Stimulated activated CD4-positive, alpha-beta T cell treated with anti-CD3 and anti-CD28 coated beads, TNF-alpha, amount 100 ng/mL, for 4 hours (primary cell): Measurements from ENCODE around the gene KCNA2.

Experiments
- DNase-seq, 3 experiments: peaks; one replicate each; pipeline ENCODE4 v3.0.0-alpha.2; 2020; ENCODE audit warnings: low read depth in 3 of 3

KCNA2 gene

DNA sequence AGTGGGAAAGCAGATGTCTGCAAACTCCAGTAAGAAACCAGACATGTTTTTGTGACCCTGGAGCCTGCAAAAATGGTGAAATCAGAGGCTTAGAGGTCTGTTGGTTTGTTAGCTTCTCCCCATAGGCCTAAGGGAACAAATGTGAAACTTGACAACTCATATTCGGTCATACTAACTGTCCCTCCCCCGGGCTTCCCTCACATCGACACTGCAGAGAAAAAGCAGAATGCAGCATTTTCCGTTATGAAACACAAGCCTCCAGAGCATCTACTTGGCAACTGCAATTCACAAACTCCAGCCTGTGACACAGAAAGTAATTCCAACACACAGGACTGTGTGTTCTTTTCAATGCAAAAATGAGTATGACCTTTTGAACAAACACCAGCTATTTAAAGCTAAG, 3.7 kb downstream of the KCNA2 start:
- no peak for DNase-seq

- no peak for DNase-seq
Observed at GRCh38 chr1:110601332-110601731, 4.8 kb downstream of the KCNA2 start.

GRCh38 chr1:110600716-110601115, 5.4 kb downstream of the KCNA2 start:
- DNase-seq: no peak

DNA sequence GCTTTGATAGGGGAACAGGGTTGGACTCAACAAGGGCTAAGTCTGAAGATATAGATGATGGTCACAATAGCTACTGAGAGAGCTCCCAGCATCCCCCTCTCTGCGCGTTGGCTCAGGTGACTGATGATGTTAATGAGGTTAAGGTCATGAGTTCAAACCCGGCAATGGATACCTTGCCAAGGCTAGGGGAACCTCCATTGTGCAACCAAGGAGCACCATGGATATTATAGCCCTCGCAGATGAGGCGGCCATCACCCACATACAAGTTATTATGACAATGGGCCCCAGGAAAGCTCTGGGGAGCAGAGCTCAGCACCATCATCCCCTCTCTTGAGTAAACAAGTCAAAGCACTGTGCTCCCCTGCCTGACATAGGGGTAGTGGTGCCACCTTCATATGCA, 8.2 kb downstream of the KCNA2 start:
- DNase-seq: no peak

DNA sequence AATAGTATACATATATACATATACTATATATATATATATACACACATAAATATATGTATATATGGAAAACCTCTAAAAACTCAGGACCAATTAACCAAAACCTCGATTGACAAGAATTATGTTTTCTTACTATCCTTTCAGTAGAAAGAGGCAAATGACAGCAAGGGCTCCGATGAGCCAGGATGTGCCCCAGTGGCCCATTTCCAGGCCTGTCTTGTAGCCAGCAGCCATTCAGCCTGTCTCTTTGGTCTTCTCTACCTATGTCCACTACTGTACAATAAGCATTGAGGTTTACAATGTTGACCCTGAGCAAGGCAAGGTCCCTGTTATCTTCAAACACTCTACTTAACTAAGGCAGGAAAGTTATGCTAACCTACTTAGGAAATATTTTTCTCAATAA, 9.8 kb downstream of the KCNA2 start:
- DNase-seq: no peak

GRCh38 chr1:110595353-110595710, 10.8 kb downstream of the KCNA2 start:
- no peak for DNase-seq

GRCh38 chr1:110594456-110595352, 11.5 kb downstream of the KCNA2 start:
- DNase-seq: no peak

- DNase-seq: no peak
Observed at GRCh38 chr1:110593902-110594301, 12.3 kb downstream of the KCNA2 start.

DNA sequence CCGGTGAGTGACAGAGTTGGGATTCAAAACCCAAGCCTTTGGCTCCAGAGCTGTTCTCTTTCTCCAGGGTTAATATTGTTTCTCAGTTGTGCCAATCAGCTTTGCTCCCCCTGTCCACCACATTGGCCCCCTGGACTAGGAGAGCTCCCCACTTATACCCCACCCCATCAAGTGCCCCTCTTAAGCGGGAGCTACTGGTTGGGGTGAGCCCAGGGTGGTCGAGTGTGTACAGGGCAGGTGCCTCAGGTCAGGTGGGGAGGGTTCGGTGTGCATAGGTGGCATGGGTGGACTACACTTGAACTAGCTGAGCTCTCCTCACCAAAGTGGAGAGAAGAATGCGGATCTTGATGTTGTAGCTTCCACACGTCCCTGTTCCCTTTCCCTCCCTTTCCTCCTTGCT, 14.2 kb downstream of the KCNA2 start:
- no peak for DNase-seq

DNA sequence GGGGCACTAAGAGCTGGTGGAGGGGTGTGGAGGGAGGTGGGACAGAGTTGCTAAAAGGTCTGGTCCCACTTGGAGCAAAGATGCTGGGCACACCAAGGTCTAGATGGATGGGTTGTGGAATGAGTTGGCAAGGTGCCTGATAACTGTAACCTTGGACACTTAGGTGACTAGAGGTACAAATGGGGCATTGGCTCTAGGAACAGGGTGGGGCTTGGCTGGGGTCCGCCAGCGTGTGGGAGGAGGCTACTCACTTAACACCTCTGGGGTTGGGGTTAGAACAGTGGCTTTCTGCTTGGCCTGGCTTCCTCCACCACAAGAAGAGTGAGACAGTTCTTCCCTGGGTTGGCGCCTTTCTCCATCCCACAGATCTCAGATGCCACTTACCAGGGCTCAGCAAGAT, 17.2 kb downstream of the KCNA2 start:
- DNase-seq: no peak

DNA sequence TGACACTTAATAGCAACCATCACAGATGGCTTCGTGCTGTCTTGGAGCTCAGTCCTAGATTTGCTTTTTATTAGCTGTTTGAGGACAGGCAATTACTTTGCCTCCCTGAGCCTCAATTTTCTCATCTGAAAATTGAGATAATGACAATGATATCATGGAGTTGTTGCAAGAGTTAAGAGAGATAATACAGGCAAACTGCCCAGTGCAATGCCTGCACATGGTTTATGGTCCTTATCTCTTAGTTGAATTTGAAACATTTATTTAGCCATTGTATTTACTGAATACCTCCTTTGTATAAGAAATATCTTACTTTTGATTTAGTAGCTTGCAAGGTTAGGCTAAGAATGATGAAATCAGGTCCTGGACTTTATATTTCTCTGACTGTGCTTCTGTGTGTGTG, 17.7 kb downstream of the KCNA2 start:
- DNase-seq: no peak

DNA sequence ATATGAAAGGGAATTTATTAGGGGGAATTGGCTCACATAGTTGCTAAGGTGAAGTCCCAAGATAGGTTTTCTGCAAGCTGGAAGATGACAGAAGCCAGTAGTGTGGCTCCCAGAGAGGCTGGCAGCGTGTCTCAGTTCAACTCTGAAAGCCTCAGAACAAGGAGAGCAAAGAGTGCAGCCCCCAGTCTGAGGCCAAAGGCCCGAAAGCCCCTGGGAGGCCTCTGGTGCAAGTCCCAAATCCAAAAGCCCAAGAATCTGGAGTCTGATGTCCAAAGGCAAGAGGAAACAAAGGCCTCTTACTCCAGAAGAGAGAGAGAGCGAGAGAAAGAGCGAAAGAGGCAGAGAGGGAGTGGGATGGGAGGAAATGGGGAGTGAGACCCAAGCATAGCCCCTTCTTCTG, 18.3 kb downstream of the KCNA2 start:
- no peak for DNase-seq

- no peak for DNase-seq
Observed at GRCh38 chr1:110585481-110585880, 20.7 kb downstream of the KCNA2 start.

DNA sequence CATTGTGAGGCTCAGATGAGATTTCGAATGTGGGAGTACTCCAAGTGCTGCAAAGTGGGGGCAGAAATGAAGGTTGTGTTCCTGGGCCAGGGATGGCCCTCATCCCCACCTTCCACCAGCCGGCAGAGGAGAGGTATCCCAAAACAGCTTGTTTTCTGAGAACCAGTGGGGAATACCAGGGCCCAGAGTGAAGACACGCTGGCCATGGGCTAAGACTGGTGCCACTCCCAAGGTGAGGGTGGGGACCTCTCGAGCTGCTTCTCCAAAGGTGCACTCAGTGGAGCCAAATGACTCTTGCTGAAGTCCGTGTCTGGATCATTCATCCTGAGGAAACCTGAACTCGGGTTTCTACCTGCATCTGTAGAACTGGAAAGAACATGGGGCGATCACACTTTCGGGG, 22.1 kb downstream of the KCNA2 start:
- DNase-seq: no peak

DNA sequence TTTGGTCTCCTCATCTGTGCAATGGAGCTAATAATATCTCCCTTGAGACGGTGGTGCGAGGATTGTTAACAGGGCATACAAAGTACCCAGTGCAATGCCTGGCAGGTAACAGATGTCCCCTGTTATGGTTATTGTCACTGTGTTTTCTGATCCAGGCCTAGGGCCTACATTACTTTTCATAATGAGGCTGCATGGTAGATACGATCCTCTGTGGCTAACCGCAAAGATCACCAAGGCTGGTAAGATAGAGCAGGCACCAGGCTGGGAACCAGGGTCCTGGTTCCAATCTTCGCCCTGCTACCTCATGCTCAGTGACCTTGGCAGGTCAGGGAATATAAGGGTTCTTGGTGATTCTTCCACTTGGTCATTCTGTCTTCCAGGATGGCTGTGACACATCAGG, 22.7 kb downstream of the KCNA2 start:
- DNase-seq: no peak

- DNase-seq: no peak
Observed at GRCh38 chr1:110582378-110582777, 23.8 kb downstream of the KCNA2 start.

- DNase-seq: no peak
Observed at GRCh38 chr1:110581682-110582145, 24.4 kb downstream of the KCNA2 start.

DNA sequence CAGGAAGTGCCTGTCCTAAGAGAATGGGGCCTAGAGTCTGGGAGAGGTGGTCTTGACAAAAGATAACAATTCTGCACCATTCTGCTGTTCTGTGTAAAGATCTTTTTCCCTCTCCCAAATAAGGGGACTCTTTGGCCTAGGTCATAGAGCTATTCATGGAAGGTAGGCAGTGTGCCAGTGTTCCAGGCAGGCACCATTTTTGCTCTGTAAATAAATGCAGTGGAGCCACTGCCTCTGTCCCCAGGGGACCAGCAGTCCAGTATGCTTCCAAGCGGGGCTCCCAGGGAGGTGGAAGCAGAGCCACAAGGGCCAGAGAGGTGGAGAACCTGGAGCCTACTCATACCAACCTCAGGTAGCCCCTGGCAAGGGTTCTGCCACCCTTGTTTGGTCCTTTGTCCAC, 25.9 kb downstream of the KCNA2 start:
- no peak for DNase-seq

DNA sequence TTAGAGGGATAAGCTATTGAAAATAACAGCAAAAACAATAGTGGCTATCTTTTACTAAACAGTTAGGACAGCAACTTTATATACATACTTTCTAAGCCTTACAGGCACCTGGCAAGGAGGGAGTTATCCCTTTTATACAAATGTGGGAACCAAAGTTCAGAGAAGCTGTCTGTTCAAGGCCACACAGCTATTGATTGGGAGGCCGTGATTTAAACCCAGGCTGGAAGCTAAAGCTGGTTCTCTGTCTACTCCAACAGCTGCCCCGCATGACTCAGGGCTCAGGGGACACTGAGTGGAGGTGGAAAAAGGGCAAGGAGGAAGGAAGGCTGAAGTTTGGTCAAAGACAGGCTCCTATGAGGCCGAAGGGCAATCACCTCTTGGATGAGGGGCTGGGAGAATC, 26.7 kb downstream of the KCNA2 start:
- no peak for DNase-seq

DNA sequence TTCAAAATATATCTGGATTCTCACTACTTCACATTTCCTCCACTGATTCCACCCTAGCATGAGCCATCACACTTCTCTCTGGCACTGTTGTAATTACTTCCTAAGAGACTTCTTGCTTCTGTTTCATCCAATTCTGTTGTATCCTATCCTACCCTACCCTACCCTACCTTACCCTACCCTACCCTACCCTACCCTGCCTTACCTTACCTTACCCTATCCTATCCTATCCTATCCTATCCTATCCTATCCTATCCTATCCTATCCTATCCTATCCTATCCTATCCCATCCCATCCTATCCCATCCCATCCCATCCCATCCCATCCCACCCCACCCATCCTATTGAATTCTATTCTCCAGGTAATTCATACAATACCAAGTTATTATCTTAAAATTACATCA, 29.7 kb downstream of the KCNA2 start:
- no peak for DNase-seq

- DNase-seq: no peak
Observed at GRCh38 chr1:110573314-110573713, 32.8 kb downstream of the KCNA2 start.

DNA sequence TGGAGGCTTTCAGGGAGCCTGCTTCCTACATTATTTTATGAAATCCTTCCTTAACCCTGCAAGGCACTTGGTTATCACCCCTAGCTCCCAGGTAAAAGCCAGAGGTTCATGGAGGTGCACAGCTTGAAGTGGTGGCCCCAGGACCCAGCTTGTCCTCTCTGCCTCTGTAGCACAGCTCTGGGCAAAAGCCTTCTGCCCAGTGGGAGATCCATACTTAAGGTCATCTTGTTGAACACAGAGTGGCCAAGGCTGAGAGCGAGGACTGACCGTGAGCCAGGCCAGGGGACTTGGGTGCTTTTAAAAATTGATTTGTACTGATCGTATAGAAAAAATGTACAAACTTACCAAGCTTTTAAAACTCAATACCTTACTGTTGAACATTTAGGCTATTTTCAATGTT, 33.4 kb downstream of the KCNA2 start:
- DNase-seq: no peak

DNA sequence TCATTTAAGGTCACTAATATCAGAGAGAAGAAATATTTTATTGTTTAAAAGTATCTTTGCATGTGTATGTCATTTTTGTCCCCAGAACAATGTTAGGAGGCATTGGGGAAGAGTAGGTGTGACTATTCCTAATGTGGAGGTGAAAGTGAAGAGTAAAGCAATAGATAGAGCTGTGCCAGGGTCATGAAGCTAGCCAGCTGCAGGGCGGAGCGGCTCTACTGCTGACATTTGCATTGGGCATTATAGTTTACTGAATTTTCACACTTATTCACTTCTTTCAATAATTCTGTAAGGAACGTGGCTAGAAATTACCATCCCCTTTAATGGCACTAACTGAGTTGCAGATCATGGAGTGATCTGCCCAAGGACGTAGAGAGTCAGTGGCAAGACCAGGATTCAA, 35.3 kb downstream of the KCNA2 start:
- no peak for DNase-seq

DNA sequence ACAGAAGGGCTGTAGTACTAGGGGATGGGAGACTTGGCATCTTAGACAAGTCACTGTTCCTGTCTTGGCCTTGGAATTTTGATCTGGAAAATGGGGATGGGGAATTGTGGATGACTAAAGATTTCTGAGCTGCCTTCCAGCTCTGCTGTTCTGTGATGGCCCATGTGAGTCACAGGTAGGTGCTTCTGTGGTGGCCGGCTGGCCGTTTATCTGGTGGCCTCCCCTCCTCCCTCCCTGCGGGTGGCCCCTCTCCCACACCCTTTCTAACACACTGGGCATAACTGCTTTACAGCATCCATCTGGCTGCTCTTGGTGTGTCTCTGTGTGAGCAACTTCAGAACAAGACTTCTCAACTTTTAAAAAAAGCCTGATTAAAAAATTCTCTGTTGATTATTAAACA, 35.9 kb downstream of the KCNA2 start:
- no peak for DNase-seq
